GM21447 (cell line): ENCODE measurements around the gene MAFG.
"Not testable (repeated sequence)": the region's sequence is repeated elsewhere in the genome, so short reads cannot be mapped to it uniquely, and the experiment has no call there.

Source experiments
- ATAC-seq: cut with Tn5 transposase; IDR thresholded peaks from one replicate; pipeline ENCODE4 v1.9.1; 2021; ENCODE audit not compliant: unreplicated experiment

MAFG gene

DNA sequence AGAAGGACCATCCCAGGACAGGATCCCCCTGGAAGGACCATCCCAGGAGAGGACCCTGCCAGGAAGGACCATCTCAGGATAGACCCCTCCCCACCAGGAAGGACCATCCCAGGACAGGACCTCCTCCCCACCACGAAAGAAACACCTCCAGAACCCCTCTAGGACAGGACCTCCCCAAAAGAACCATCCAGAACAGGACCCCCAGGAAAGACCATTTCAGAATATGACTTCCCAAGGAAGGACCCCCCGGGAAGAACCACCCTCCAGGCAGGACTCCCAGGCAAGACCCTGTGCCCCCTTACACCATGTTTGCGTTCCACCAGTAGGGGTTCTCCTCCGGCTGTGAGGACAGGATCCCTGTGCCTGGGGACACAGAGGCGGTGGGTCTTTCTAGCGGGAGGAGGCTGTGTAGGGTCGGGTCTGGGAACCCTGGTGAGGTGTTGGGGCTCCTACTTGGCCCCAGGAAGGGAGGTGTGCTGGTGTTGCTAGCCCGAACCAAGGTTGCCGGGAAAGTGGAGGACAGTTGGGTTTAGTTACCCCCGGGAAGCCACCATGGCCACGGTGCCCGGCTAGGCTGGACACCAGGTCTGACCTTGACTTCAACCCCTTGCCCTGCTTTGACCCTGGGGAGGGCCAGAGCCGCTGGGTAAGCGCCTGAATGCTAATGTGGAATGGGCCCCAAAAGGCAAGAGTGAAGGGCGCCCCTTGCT is 31.3 kb upstream of the MAFG start:
- no peak for ATAC-seq

- ATAC-seq = no peak
Measured at GRCh38 chr17:81957691-81958432, 30.3 kb upstream of the MAFG start.

DNA sequence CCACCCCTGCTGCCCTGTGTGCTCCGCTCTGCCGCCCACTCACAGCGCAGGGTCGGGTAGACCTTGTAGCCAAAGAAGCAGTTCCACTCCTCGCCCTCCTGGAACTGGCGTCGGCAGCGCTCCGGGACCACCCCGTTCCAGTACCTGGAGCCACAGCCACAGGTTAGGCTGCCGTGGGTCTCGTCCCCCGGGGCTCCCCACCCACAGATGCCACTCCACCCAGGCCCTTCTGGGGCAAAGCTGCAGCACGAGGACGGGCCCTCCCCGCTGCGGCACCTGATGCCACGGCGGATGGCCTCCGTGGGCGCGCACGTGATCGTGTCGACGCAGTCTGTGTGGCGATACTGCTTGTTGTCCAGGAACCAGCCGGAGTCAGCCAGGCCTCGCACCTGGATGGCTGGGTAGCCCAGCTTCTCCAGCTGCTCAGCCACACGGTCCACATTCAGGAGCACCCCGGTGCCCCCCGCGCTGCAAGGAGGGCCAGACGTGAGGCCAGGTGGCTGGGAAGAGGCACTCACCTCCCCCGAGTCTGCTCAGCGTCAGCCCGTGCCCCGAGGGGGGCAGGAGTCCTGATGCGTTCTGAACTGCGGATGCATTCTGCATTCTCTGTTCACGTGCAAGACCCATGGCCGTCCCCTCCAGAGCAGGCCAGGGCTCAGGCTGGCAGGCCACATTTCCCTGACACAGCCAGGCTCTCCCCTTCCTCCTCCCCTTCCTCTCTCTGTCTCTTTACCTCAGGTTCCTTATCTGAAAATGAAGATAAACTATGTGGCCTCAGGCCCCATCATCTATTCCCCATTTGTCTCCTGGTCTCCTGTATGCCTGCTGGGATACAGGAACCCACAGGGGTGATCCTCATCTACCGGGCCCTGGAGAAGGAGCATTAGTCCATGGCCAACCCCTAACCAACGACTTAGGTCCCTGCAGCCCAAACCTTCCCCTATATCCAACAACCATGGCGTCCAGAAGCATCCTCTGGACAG is 29.4 kb upstream of the MAFG start:
- ATAC-seq = no peak

- no peak for ATAC-seq
Measured at GRCh38 chr17:81955756-81956544, 28.4 kb upstream of the MAFG start.

- ATAC-seq = no peak
Measured at GRCh38 chr17:81955058-81955681, 27.6 kb upstream of the MAFG start.

GRCh38 chr17:81954131-81955057 is 26.9 kb upstream of the MAFG start:
- no peak for ATAC-seq

DNA sequence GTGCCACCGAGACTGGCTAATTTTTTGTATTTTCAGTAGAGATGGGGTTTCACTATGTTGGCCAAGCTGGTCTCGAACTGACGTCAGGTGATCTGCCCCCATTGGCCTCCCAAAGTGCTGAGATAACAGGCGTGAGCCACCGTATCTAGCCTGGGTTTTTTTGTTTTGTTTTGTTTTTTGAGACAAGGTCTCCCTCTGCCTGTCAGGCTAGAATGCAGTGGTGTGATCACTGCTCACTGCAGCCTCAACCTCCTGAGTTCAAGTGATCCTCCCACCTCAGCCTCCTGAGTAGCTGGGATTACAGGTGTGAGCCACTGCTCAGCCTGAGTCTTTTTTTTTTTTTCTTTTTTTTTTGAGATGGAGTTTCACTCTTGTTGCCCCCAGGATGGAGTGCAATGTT is 25.9 kb upstream of the MAFG start:
- ATAC-seq = not testable (repeated sequence)

DNA sequence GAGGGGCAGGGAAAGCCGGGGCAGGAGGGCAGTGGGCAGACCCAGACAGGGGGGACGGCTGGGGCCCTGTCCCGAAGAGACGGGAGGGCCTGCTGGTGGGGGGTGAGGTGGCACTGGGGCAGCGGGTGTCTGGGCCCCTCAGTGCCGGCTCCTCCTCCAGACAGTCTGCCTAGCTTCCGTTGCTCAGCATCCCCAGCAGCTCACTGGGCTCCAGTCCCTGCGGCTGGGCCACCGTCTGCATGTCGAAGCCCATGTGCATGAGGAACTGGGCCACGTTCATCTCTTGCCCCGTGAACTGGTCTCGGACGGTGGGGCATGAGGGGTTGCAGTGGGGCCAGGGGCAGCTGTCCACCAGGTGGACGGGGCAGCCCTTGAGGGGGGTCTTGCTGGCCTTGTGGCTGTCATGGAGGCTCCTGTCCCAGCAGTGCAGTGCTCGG is 25.3 kb upstream of the MAFG start:
- no peak for ATAC-seq

DNA sequence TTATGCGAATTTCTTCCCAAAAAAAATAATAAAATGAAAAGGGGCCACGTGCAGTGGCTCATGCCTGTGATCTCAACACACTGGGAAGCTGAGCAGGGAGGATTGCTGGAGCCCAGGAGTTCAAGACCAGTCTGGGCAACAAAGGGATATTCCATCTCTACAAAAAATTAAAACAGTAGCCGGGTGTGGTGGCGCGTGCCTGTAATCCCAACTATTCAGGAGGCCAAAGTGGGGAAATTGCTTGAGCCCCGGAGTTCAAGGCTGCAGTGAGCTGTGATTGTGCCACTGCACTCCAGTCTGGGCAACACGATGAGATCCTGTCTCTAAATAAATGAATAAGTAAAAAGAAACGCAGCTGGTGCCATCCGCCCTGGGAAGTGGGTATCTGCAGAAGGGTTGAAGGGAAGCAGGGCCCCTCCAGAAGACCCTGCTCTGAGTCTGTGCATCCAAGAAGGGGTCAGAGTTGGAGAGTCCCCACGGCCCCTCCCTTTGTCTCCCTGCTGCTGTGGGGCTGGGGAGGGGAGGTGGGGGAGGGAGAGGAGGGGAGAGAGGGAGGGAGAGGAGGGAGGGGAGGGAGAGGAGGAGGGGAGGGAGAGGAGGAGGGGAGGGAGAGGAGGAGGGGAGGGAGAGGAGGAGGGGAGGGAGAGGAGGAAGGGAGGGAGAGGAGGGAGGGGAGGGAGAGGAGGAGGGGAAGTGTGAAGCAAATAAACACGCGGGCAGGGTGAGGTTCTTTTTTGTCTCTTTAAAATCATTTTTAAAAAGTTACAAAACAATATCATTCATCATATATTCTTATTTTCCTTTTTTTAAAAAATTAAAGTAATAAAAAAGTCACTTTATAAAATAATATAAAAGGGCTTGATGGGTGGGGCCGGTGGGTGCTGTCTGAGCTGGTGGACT is 24.5 kb upstream of the MAFG start:
- no peak for ATAC-seq

DNA sequence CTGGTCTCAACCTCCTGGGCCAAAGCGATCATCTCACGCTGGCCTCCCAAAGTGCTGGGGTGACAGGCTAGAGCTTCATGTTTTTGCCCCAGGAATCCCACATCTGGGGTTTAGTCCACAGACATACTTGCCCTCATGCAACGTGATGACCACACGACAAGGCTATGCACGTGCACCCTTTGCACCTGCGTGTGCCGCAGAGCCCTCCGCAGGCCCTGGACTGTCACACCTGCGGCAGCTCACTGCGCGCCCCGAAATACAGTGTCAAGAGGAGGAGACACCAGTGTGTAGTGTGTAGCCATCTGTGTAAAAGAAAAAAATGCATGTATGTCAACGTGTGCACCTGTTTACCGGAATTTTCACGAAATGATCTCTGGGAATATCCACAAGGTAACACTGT is 23.0 kb upstream of the MAFG start:
- no peak for ATAC-seq

DNA sequence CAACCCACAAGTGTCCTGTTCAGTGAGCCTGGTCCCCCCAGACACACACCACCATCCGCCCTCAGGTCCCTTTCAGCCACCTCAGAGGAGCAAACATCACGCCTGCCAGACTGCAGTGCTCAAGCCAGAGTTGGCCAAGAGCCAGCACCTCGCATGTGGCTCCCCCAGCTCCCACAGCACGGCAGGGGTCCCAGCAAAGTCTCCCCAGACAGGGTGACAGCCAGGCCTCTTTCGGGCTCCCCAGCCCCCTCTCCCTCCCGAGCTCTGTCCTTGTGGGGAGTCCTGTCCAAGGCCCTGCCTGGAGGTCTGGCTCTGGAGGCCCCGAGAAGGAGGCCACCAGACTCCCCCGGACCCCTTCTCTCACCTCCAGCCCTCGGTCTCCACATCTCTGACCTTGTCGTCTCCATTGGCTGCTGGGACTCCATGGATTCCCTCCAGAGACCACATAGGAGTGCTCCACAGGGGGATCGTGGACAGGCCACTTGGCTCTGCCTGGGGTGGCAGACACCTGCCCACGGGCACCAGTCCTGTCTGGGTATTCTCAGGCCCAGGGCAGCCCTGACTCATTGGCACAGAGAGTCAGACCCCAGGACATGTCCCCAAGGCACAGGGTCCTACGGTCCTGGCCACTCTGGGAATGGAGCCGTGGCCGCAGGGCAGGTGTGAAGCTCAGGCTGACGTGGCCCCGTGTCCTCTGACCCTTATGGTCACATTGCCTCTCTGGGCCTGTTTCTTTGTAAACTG is 21.3 kb upstream of the MAFG start:
- ATAC-seq = no peak

- no peak for ATAC-seq
Measured at GRCh38 chr17:81947189-81947588, 19.7 kb upstream of the MAFG start, which contains the start of gene MYADML2. TSS of gene MYADML2 (minus strand) at chr17:81947233. CDS start at chr17:81941741, 5,492 bp downstream.

DNA sequence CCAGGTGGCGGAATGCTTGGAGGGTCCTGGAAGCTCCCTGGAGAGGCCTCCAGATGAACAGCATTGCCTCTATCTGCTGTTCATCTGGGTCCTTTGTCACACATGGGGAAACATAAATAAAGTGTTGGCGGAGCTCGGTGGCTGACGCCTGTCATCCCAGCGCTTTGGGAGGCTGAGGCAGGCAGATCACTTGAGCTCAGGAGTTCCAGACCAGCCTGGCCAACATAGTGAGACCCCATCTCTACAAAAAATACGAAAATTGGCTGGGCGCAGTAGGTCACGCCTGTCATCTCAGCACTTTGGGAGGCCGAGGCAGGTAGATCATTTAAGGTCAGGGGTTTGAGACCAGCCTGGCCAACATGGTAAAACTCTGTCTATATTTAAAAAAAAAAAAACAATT is 17.3 kb upstream of the MAFG start:
- no peak for ATAC-seq

DNA sequence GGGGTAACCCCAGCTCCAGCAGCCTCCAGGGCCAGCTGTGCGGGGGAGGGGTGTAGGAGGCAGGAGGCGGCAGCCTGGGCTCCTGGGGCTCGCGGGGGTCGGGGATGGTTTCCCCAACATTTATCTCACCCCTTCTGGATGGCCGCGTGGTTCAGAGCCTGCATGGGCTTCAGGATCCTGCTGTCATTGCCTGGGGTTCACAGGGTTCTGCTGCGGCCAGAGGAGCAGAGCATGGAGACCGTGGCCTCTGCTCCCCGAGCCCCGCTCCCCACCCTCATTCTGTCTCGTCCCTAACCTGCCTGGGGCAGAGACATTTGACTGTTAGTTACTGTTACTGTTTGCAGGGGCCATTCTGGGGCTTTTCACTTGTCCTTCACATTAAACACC is 14.6 kb upstream of the MAFG start:
- no peak for ATAC-seq

DNA sequence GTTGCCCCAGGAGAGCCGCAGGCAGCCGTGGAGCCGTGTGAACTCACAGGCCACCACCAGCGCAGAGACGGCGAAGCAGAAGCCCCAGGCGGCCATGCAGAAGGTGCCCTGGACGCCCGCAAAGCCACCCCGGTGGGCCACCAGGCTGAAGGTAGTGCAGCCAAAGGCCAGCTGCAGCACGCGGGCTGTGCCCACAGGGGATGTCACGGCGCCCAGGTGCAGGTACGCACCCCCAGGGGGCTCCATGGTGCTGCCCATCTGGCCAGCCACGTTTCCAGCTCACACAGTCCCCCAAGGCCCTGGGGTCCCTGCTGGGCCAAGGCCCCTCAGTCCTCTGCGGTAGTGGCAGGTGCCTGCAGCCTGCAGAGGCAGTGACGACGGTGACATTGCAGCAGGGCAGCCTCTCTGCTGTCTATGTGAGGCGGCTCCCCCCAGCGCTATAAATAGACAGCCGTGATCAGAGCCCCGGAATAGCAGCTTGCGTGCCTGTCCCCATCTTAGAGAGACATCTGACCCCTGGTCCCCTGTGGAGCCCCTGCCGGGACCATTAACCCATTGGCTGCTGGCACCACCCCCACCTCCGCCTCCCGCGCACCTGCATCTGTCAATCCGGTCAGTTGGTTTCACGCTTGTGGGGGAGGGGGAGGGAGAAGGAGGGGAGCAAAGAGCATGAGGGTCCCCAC is 14.1 kb upstream of the MAFG start:
- no peak for ATAC-seq

DNA sequence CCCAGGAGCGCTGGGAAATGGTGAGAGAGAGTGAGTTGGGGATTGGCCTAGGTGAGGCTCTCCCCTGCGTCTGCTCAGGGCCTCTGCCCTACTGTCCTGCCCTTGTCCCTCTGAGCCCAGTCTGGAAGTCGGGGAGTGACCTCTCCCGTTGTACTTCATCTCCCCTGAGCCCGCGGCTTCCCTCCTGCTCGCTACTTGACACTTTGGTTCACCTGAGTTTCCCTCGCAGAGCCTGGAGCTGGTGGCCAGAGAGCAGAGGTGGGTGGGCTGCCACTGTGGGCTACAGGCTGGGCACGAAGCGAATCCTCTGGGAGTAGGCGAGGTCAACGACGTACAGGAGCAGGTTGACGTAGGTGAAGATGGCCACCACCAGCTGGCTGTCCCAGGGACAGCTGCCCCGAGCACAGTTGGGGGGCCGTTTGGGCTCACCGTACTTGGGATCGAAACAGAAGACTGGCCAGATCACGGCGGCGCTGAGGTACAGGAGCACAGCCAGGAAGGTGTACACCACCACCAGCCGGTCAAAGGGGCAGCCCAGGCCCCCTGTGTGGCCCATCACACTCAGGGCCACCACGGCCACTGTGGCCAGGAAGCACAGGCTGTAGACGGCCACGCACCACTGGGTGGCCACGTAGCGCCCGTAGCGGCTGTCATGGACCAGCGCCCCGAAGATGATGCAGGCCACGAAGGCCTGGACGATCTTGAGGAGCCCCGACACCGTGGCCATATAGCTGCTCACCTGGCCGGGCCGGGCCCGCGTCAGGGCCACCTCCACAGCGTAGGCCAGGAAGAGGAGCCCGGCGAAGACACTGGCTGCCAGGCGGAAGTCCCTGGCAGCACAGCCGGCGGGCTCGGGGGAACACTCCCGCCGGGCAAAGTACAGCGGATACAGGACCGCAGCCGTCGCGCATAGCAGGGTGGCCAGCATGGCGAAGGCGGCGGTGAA is 13.3 kb upstream of the MAFG start:
- ATAC-seq = no peak
